Activated CD4-positive, CD25-positive, alpha-beta regulatory T cell treated with anti-CD3 and anti-CD28 coated beads, Interleukin-2, amount 50 U/mL, for 24 hours (primary cell): ENCODE measurements around the gene KLF7.

Experiments used
- ATAC-seq, 2 donors: fragments of 150-1000 bp; cut with Tn5 transposase; one replicate each; pipeline ENCODE4 v1.10.0; 2021; ENCODE audit warnings: mild to moderate bottlenecking in 1 of 2, moderate library complexity in 1 of 2

The KLF7 gene

DNA sequence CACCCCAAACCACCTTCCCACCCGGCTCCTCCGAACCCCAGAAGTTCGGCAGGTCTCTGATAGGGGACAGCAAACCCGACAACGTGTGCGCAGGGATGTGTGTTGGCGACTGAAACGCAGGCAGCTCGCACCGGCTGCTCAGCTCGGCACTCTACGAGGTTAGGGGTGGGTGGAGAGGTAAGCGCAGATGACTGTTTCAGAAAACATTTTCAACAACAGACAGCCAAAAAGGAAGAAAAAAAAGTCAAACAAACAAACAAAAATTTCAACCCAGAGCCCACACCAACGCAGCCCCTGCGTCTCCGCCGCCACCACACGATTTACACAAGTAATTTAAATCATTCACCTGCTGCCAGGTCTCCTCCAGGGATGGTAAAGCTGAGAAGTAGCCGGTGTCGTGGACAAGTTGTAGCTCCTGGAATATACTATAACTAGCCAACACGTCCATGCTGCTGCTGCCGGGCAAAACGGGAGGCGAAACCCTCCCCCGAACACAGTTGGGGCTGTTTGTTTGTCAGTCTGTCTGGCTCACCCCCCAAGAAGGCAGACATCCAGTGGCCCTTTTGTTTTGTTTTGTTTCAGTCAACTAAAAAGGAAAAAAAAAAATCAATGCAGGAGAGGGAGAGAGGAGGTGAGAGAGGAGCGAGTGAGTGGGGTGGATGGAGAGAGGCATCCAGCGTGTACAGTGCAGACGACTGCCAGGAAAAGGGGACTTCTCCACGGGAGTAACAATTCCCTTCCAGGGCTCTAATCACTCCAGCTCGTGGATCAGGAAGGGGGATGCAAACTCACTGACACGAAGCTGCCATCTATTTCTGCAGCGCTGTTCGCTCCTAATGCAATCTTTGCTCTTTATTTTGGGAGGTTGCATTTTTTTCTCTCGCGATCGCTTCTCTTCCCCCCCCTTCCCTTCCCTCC lies at the start of gene KLF7:
Gene KLF7 (minus strand): TSS at position 828 of the 918 bp plus-strand sequence. CDS start 380 bp downstream, at position 448.
- ATAC-seq: peak; percentile 17 to 18

DNA sequence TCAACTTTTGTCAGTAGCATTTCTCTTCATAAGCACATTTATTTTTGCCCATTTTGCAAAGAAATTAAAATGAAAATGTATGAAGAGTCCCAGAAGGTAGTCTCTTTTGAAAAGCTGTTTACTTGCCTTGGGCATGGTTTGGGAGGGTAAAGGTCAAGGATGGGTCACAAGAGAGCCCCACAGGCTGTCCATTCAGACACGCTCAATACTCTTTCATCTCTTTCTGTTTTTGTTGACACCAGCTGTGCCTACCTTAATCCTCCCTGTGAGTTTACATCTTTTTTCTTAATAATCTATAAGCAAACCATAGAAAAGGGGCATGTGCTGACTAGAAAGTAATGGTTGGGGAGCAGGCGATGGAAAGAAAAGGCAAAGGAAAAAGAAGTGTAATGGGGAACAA lies 49.6 kb upstream of the KLF7 start:
- ATAC-seq: no peak

DNA sequence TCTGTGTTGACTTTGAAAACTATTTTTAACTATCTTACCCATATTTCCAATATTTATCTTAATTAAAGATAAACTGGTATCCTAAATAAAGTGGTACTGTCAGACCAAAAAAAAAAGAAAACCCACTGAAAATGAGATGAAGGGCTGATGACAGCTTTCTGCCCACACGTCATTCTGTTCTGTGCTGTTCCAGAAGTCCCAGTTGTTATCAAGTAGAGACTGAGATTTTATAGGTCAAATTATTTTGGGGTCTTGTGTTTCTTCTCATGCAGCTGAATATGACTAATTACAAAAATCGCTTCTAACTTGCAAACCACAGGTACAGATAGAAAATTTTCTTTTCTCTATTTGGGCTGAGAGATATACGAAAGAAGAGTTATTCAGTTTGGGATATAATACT lies 48.7 kb upstream of the KLF7 start:
- no peak for ATAC-seq

DNA sequence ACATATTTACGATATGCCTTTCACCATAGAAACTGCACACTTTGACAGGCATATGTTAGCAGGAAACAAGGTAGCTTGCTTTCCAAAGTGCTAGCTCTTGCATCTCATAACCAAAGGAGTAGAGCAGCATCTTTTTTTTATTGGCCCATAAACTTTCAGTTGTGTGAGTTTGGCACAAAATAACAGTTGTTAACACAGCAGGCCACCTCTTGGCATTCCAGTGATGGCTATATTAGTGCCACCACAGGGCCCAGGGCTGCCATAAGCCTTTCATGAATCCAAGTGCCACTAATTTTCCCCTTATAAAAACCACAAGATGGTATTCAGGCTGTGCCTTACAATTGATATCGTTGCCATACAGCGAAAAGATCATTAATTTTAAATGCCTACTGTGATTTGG lies 40.3 kb upstream of the KLF7 start:
- ATAC-seq: no peak

DNA sequence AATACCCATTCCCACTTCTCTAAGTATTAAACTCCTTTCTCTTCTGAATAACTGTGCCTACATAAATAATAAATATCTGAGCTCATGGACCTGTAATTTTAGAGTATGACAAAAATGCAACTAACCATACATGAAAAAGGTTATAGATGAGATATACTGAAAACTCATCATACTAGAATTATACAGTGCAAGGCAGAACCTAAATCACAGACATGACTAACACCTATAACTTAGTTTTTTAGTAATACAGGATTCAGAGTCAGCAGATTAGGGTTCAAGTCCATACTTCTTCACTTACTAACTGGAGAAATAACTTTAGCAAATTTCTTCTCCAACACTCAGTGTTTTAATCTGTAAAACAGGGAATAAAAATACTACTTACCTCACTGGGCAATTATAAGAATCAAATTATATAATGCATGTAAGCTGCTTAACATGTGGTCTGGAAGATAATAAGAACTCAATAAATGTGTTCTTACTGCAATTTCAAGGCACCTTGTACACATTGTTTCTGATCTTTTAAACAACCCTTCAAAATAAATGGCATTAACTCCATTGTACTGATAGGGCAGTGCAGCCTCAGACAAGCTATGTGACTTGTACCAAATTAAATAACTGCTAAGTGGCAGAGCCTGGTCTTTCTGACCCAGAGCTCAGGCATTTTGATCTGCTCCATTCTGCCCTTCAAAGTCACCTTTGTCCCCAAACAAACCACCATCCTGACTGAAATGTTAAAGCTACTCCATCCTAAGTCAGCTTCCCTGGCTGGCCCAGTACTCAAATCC lies 39.6 kb upstream of the KLF7 start:
- no peak for ATAC-seq

DNA sequence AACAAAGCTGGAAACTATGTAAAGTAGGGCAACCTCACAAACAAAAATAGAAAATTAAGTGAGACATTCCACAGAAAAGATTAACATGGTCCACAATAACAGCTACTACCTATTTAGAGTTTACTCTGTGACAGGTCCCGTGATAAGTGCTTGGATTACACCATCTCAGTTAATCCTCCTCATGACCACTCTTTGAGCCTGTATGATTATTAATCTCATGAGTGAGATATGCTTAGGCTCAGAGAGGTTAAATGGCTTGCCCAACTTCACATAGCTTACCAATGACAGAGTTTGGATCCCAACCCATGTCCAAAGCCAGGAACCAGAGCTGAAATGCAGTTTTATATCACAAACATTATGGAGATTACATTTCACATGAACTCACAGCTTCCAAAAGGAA lies 37.3 kb upstream of the KLF7 start:
- ATAC-seq: no peak

GRCh38 chr2:207202645-207203044 lies 36.9 kb upstream of the KLF7 start:
- no peak for ATAC-seq

DNA sequence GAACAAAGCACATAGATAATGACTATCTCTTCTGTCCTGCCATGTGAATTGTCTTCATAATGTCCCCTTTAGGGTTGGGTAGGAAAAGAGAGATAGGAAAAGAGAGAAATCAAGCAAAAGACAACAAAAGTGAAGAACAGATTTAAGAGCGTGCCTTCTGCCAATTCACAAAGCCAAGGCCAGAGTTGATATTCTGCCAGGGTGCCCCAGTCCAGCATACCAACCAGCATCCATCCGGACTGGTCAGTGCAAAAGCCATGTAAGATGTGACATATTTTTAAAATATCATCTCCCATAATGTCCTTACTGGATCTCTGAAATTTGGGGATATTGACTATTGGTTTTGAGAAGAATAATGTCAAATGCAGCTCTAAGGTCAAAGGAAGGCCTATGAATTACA lies 35.7 kb upstream of the KLF7 start:
- ATAC-seq: no peak

DNA sequence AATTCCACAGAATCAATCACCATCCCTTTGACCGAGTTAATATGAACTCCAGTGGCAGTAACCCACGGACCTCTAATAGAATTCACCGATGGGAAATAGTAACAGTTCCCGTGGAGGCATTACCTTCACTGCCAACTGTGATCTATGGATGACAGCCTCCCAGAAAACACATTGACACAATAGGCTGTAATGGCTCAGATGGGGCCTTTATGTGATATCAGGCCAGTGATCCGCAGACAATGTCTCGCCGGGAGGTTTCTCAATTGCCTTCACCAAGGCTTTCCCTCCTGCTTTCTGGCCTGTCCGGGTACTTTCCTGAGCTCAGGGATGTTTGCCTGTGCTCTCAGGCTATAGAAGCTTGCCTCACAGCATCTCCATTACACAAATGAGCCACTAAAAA lies 34.4 kb upstream of the KLF7 start:
- no peak for ATAC-seq

DNA sequence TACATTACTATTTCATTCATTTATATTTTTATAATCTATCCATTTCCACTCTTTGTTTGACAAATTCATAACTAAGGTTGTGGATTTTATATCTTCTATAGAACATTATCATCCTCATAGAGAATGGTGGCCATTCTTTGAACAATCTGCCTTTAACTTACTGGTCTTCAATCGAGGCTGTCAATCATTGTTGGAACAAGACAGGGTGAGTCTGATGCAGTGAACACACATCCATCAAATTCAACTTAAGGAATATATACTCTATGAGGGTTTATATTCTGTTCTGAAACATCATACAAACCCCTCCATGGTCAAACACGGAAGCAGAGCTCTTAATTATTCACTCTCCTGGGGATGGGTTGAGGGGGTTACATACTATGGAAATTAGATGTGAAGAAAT lies 28.3 kb upstream of the KLF7 start:
- ATAC-seq: no peak

DNA sequence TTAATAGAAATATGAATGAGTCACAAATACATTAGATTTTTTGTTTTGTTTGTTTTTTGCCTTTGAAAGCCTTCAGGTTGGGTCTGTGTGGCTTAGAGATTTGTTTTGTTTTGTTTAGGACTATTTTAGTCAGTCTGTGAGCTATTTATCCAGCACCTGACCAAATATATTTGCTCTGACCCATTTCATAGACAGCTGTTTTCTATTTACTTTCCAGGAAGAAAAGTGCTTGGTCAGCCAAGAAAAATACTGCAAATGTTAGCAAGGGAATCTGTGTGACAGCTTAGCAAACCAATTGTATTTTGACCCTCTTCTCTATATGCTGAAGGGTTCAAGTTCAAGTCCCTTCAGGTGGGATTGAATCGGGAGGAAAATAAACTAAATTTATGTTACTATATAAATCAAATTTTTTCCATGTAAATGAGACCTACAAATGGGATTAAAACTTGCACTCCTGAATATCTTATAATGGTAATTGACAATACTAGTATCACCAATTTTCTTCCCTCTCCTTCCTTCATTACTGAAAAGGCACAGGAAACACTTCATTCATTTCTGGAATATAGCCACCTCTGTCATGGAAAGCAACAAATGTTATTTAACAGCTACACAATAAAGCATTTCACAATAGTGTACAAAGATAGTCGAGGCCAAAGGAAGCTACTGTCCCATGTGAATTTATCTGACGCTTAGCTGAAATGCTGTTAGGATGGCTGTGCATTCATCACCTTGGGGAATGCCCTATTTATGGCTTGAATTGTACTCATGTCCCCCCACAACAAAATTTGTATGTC lies 23.1 kb upstream of the KLF7 start:
- no peak for ATAC-seq

GRCh38 chr2:207185372-207185771 lies 19.6 kb upstream of the KLF7 start:
- no peak for ATAC-seq

- ATAC-seq: peak in 1 of 2 donors; percentile 63
Observed at GRCh38 chr2:207184768-207185167, 19.0 kb upstream of the KLF7 start.

DNA sequence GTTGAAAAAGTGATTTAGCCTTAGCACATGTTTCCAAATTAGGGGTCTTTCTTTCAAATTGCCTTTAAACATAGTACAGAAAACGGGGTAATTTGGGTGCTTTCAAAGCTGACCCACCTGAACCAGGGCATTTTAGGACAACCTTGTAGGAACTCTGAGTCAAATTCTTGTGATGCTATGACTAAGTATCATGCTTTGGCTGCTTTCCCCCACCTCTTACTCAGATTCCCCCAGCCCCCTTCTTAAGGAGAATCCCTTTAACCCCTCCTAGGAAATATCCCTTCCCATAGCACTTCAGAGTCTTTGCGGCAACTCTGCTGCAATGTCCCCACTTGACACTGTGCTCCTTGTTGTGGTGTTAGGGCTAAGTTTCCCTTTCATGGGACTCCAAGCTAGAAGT lies 18.6 kb upstream of the KLF7 start:
- ATAC-seq: no peak

GRCh38 chr2:207183506-207183905 lies 17.8 kb upstream of the KLF7 start:
- ATAC-seq: no peak

DNA sequence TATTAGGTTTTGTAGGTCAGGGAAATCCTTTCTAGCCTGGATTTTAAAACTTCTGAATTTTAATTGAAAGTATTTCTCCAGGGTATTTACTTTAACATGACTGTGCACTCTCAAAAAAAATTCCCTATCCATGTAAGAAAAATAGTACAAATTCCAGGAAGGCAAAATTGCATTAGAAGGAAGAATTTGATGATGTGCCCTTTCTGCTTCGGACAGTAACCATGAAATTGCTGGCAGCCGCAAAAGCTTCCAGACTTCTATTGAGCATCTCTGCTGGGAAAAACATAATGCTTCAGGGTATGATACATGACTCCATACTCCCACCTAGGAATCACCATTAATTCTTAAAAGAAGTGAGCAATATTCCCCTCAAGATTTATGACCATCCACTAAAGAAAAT lies 17.2 kb upstream of the KLF7 start:
- ATAC-seq: no peak

DNA sequence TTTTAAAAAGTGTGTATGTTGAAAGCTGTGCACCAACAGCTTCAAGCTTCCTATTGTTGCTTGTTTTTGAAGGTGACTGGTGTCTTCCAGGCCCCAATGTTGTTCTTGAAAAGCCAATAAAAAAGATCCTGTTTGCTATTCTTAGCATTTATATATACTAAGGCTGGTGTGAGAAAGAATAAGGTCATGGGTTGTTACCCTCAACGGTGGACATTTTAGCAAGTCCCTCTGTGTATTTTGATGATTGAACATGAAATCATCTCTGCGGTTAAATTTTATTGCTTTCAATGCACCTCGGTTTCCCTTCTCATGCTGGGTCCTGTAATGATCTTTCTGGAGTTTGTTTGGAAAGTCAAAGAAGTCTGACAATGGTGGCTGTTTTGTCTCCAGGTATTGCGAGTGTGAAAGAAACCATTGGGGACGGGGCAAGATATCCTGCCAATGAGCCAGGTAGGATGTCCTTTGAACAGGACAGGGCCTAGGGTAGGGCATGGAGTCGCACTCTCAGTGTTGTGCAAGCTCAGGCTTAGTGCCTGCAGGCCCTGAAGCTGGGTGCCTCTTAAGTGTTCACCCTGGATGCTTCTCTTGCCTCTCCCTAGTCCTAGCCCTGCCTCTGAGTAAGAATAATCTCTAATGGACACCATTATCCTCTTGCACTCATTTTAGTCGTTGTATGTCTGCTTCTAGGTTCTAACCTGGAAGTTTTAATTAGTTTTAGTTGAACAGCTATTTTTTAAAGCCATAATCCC lies 16.0 kb upstream of the KLF7 start:
- no peak for ATAC-seq

DNA sequence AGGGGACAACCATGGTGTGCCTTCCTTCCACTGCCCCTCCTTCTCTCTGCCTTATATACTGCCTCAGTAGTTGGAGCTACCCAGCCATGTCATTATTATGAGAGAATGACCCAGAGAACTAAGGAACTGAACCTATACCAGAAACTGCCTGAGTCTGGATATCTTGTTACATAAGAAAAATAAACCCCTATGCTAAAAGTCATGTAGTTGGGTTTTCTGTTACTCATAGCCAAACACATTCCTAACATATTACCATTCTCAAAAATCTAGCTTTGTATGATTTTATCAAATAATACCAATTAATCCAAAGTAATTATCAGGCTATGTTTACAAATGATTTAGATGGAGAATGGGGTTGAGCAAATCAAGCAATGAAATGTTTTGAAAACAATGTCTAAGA lies 15.0 kb upstream of the KLF7 start:
- ATAC-seq: no peak

- no peak for ATAC-seq
Observed at GRCh38 chr2:207176247-207176646, 10.5 kb upstream of the KLF7 start.

DNA sequence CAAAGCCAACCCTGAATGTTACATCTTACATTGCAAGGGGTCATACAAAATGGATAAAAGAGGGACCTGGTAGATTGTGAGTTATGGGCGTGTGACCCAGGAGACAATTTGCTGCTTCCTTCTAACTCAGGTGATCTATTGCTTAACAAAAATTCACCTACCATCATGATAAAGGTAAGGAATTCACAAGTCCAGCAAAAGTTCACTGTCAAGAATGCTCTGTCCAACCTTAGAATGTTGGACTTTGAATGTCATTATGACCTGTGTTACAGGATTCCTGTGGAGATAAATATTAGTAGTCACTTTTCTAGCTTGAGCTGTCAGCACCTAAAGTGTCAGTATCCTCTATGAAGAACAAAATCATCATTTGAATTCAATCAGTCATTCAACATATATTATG lies 7.9 kb upstream of the KLF7 start:
- ATAC-seq: no peak

DNA sequence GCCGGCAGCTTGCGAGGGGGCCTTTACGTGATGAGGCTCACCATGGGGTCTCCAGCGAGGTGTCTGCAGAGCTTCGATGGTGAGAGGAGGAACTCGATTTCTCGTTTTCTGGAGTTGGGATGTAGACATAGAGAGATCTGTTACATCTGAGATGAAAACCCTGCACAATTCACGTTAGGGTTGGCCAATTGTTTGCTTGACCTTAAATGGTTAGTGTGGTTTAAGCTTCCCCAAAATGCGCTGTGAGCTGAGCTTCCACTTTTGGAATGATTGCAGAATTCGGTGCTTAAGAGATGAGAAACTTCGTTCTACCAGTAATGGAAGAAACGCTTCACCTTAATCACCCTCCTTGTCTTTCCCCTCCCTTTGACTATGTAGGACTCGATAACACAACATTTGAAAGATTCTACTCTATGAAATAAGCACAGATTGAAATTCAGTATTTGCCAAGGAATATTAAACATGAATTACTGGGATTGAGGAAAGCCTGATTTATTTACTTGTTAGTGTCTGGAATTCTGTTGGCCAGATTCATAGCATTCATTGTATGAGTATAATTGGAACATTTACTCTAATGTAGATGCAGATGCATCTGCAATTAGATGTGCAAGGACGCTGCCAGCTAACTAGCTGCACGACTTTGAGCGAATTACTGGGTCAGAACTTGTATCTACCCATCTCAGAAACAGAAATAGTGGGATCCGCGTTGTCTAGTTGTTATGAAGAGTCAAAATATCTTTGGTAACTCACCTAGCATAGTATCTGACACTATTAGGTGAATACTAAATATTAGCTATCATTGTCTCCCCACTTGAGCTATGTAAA lies 1.6 kb upstream of the KLF7 start:
- ATAC-seq: no peak
